ENCODE data around the gene GALNT2.

DNA sequence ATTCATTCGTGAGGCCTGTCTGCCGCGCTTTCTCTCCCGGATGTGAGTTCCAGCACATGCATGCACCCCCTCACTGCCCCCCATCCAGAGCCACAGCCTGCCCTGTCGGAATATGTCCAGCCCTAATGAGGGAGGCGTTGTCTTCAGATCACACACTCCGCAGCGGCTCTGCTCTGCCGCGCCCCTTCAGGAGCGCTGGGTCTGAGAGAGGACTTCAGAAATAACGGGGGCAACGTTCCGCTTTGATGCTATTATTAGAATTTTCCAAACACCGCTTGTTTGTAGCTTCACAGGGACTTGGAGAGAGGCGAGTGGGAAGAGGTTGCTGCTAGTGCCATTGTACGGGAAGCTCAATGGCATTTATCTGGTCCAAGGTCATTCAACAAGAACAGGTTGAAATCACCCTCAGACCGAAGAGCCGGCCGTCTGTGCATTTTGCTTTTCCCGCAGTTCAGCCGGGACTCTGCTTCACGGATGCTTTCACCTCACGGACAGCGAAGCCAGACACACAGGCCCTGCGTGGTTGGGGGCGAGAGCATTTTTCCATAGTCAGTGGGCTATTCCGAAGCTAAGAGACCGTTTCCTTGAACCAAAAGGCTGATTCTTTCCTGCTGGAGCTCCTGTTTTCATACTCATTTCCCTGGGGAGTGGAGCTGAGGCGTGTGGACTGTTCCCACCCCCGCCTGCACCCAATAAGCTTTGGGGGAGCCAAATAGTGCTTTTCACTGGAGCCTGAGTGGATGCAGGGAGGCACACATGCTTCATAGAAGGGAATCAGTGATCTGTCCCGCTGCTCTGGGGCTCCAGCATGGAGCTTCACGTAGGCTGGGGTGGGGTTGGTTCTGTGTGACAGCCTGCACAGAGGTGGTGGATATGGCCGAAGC lies 69.7 kb downstream of the GALNT2 start:
- TF ChIP-seq NFIC (IDR thresholded peaks at IDR 0.05; ENCODE audit: low read depth, low read length), result no peak
- TF ChIP-seq EP300 (IDR thresholded peaks at IDR 0.05; ENCODE audit: borderline replicate concordance in 1 of 2, control insufficient read depth in 1 of 2, low read depth in 2 of 2, low read length in 2 of 2), result no peak
- TF ChIP-seq CHD2 (IDR thresholded peaks at IDR 0.05; ENCODE audit: borderline replicate concordance, low read depth, low read length), result no peak
- TF ChIP-seq CREB1 (IDR thresholded peaks at IDR 0.05; ENCODE audit: low read depth), result no peak
- no peak for TF ChIP-seq POLR2A (IDR thresholded peaks at IDR 0.05; ENCODE audit: low read depth, low read length)
- no peak for TF ChIP-seq CBFB (IDR thresholded peaks at IDR 0.05; ENCODE audit: low read depth)
- TF ChIP-seq, protein P1, sequence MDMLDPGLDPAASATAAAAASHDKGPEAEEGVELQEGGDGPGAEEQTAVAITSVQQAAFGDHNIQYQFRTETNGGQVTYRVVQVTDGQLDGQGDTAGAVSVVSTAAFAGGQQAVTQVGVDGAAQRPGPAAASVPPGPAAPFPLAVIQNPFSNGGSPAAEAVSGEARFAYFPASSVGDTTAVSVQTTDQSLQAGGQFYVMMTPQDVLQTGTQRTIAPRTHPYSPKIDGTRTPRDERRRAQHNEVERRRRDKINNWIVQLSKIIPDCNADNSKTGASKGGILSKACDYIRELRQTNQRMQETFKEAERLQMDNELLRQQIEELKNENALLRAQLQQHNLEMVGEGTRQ (IDR thresholded peaks at IDR 0.05; ENCODE audit: borderline replicate concordance, low read depth, low read length), result no peak
- TF ChIP-seq, protein P2, sequence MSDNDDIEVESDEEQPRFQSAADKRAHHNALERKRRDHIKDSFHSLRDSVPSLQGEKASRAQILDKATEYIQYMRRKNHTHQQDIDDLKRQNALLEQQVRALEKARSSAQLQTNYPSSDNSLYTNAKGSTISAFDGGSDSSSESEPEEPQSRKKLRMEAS (IDR thresholded peaks at IDR 0.05; ENCODE audit: low read depth, low read length), result no peak
- no peak for TF ChIP-seq RB1 (IDR thresholded peaks at IDR 0.05; ENCODE audit: borderline replicate concordance)
- no peak for TF ChIP-seq POLR2AphosphoS5 (IDR thresholded peaks at IDR 0.05; ENCODE audit: low read length)
- TF ChIP-seq, protein P3, sequence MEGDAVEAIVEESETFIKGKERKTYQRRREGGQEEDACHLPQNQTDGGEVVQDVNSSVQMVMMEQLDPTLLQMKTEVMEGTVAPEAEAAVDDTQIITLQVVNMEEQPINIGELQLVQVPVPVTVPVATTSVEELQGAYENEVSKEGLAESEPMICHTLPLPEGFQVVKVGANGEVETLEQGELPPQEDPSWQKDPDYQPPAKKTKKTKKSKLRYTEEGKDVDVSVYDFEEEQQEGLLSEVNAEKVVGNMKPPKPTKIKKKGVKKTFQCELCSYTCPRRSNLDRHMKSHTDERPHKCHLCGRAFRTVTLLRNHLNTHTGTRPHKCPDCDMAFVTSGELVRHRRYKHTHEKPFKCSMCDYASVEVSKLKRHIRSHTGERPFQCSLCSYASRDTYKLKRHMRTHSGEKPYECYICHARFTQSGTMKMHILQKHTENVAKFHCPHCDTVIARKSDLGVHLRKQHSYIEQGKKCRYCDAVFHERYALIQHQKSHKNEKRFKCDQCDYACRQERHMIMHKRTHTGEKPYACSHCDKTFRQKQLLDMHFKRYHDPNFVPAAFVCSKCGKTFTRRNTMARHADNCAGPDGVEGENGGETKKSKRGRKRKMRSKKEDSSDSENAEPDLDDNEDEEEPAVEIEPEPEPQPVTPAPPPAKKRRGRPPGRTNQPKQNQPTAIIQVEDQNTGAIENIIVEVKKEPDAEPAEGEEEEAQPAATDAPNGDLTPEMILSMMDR (IDR thresholded peaks at IDR 0.05 in 2 of 3, conservative IDR thresholded peaks at IDR 0.05 in 1 of 3; ENCODE audit: control insufficient read depth in 2 of 3, extremely low read depth in 1 of 3, insufficient read depth in 1 of 3, low read depth in 3 of 3, low read length in 3 of 3), result no peak
